Esophagus muscularis mucosa (tissue), 4 donors: ENCODE results near the gene IL17B. TPM values are rescaled to one million over a fixed set of nuclear protein-coding genes. Genes with fewer than 3 reads are reported as not detected.

Source experiments
- DNase-seq: peaks from one replicate; pipeline ENCODE4 v3.0.0-alpha.2; 2017; ENCODE audit errors: extremely low spot score
- H3K27ac ChIP-seq, 4 donors: fragments of 200-600 bp; sonication (generic); replicated peaks in 1 of 4; 1 replicate in 3 of 4; 2 replicates in 1 of 4; pipeline ENCODE4 v1.5.1; 2016 to 2019; ENCODE audit warnings: mild to moderate bottlenecking in 1 of 4
- H3K27me3 ChIP-seq, 4 donors: fragments of 200-600 bp; sonication (generic); one replicate each; pipeline versions ENCODE4 v1.5.1 to v1.6.0; 2016 to 2019
- H3K36me3 ChIP-seq, 4 donors: fragments of 200-600 bp; sonication (generic); one replicate each; pipeline ENCODE4 v1.5.1; 2016 to 2019
- H3K4me1 ChIP-seq, 4 donors: fragments of 200-600 bp; sonication (generic); one replicate each; pipeline ENCODE4 v1.5.1; 2016 to 2019
- H3K4me3 ChIP-seq, 4 donors: fragments of 200-600 bp; sonication (generic); 1 replicate in 2 of 4; 2 replicates in 2 of 4; pipeline ENCODE4 v1.5.1; 2016 to 2019; ENCODE audit warnings: mild to moderate bottlenecking in 4 of 4, moderate library complexity in 1 of 4
- H3K9me3 ChIP-seq, 4 donors: fragments of 200-600 bp; sonication (generic); 1 replicate in 3 of 4; 2 replicates in 1 of 4; pipeline ENCODE4 v1.5.1; 2016 to 2019
- CTCF ChIP-seq, 3 experiments: fragments of 200-600 bp in 2 of 3; fragments of 450-650 bp in 1 of 3; sonication (generic) in 2 of 3; IDR thresholded peaks; one replicate each; pipeline ENCODE4 v1.5.1; 2017 to 2019; ENCODE audit warnings: antibody characterized with exemption in 3 of 3, mild to moderate bottlenecking in 2 of 3, moderate library complexity in 1 of 3
- EP300 ChIP-seq: sonication (generic); formaldehyde crosslinking; IDR thresholded peaks from one replicate; pipeline ENCODE4 v1.6.1; 2017; ENCODE audit warnings: antibody characterized with exemption
- POLR2A ChIP-seq: fragments of 450-650 bp; IDR thresholded peaks from one replicate; pipeline ENCODE4 v1.6.1; 2017; ENCODE audit warnings: antibody characterized with exemption, moderate library complexity, mild to moderate bottlenecking, low read depth
- POLR2AphosphoS5 ChIP-seq, 2 donors: sonication (generic); formaldehyde crosslinking; IDR thresholded peaks; one replicate each; pipeline ENCODE4 v1.6.1; 2017; ENCODE audit warnings: antibody characterized with exemption in 2 of 2
- WGBS: methylation state at CpG from one replicate; pipeline ENCODE4 v1.1.5; 2018; 5-methylcytosine and 5-hydroxymethylcytosine counted together
- intact Hi-C: fragments of 100-400 bp; cut with DNase I; formaldehyde crosslinking; loops from one replicate; pipeline ENCODE4 v1.15.1; 2023
- total RNA-seq, 4 donors: library from RNA; depleted of rRNA; stranded (reverse); fragments of >200 nt; gene quantifications; one replicate each; pipeline versions ENCODE4 v1.1.0 to v1.2.1, GENCODE V29; 2016

The IL17B gene
- total RNA-seq, 4 donors from 2014 or later = 2.5 to 20.3 (median 8.0) TPM

GRCh38 chr5:149412783-149413476, 33.8 kb upstream of the IL17B start:
- H3K4me1 ChIP-seq = peaks cover 33 to 63% (median 57%) of the 10 kb centered on the region in 4 donors
- TF ChIP-seq POLR2AphosphoS5 (IDR thresholded peaks at IDR 0.05) (peak; percentile 66 to 80), EP300 (no peak)

GRCh38 chr5:149411738-149412519, 32.8 kb upstream of the IL17B start:
- TF ChIP-seq EP300 = no peak
- no peak for TF ChIP-seq CTCF (IDR thresholded peaks at IDR 0.05)
- TF ChIP-seq POLR2A = no peak
- TF ChIP-seq POLR2AphosphoS5 (IDR thresholded peaks at IDR 0.05) = peak; percentile 51 to 61
- no peak for DNase-seq
- intact Hi-C loops = no loop called here
- peak overlapping the region; percentile 94 to 98 (median 96) for H3K27ac ChIP-seq
- H3K36me3 ChIP-seq = peaks cover 0 to 100% (median 84%) of the 10 kb centered on the region in 4 donors
- H3K9me3 ChIP-seq = no peaks in the 10 kb centered on the region
- H3K27me3 ChIP-seq = no peaks in the 10 kb centered on the region
- peak overlapping the region; percentile 62 to 77 (median 68) for H3K4me3 ChIP-seq
- WGBS = 41% methylated on average over 9 of the region's 9 CpGs
- H3K4me1 ChIP-seq = peaks cover 24 to 53% (median 47%) of the 10 kb centered on the region in 4 donors

More at GRCh38 chr5:149412783-149413476, 33.8 kb upstream of the IL17B start:
- peak overlapping the region; percentile 62 to 77 (median 68) for H3K4me3 ChIP-seq
- DNase-seq = no peak
- WGBS = 50% methylated on average over 8 of the region's 8 CpGs
- H3K27me3 ChIP-seq = no peaks in the 10 kb centered on the region
- no peaks in the 10 kb centered on the region for H3K9me3 ChIP-seq
- peaks cover 0 to 99% (median 83%) of the 10 kb centered on the region in 4 donors for H3K36me3 ChIP-seq
- intact Hi-C loops = no loop called here
- H3K27ac ChIP-seq = peak overlapping the region; percentile 94 to 98 (median 96)

- no peaks in the 10 kb centered on the region for H3K9me3 ChIP-seq
- peaks cover 0 to 89% (median 74%) of the 10 kb centered on the region in 4 donors for H3K36me3 ChIP-seq
- intact Hi-C loops = no loop called here
- 31% methylated on average over 11 of the region's 15 CpGs for WGBS
- H3K4me3 ChIP-seq = peak overlapping the region; percentile 62 to 77 (median 68)
- H3K4me1 ChIP-seq = peaks cover 20 to 47% (median 40%) of the 10 kb centered on the region in 4 donors
- no peak for DNase-seq
- H3K27me3 ChIP-seq = no peaks in the 10 kb centered on the region
- H3K27ac ChIP-seq = peak overlapping the region; percentile 94 to 98 (median 96)
- TF ChIP-seq EP300 (no peak), POLR2A (no peak), POLR2AphosphoS5 (IDR thresholded peaks at IDR 0.05) (peak; percentile 75 to 77)
Observed at GRCh38 chr5:149410721-149411432, 31.8 kb upstream of the IL17B start.

- Histone ChIP-seq H3K27me3 (no peaks in the 10 kb centered on the region), H3K4me1 (peaks cover 21 to 47% (median 40%) of the 10 kb centered on the region in 4 donors), H3K9me3 (no peaks in the 10 kb centered on the region), H3K27ac (peak overlapping the region; percentile 94 to 98 (median 96)), H3K36me3 (peaks cover 0 to 81% (median 66%) of the 10 kb centered on the region in 4 donors), H3K4me3 (peak overlapping the region; percentile 62 to 77 (median 68))
- no peak for DNase-seq
- TF ChIP-seq CTCF (IDR thresholded peaks at IDR 0.05) (no peak), EP300 (no peak), POLR2AphosphoS5 (IDR thresholded peaks at IDR 0.05) (peak in 1 of 2 donors; percentile 28), POLR2A (no peak)
- intact Hi-C loops = no loop called here
- WGBS = 31% methylated on average over 7 of the region's 7 CpGs
Observed at GRCh38 chr5:149410071-149410470, 31.0 kb upstream of the IL17B start.

- intact Hi-C loops = no loop called here
- peaks cover 18 to 47% (median 39%) of the 10 kb centered on the region in 4 donors for H3K4me1 ChIP-seq
- WGBS = 38% methylated on average over 5 of the region's 6 CpGs
- no peaks in the 10 kb centered on the region for H3K9me3 ChIP-seq
- peak overlapping the region; percentile 62 to 77 (median 68) for H3K4me3 ChIP-seq
- H3K36me3 ChIP-seq = peaks cover 0 to 75% (median 63%) of the 10 kb centered on the region in 4 donors
- peak overlapping the region; percentile 94 to 98 (median 96) for H3K27ac ChIP-seq
- no peaks in the 10 kb centered on the region for H3K27me3 ChIP-seq
- no peak for DNase-seq
- peak in 1 of 2 donors; percentile 66 for TF ChIP-seq POLR2AphosphoS5 (IDR thresholded peaks at IDR 0.05)
- TF ChIP-seq CTCF (IDR thresholded peaks at IDR 0.05) = no peak
Observed at GRCh38 chr5:149409268-149409948, 30.3 kb upstream of the IL17B start.
